Neural cell (in vitro differentiated cells): ENCODE measurements around the gene HIVEP2. TPM values are rescaled to one million over a fixed set of nuclear protein-coding genes. Genes with fewer than 3 reads are reported as not detected.

Experiments used
- H2AFZ ChIP-seq: fragments of 200-600, 300-800 bp; sonication (generic), shearing (Covaris generic); 2 replicates; pipeline ENCODE4 v1.6.0; 2014; ENCODE audit warnings: low read depth, mild to moderate bottlenecking, antibody characterized with exemption, low read length, moderate library complexity
- H3F3A ChIP-seq: fragments of 200-600 bp; shearing (Covaris generic); 2 replicates; pipeline ENCODE4 v1.6.1; 2016; ENCODE audit warnings: mild to moderate bottlenecking, moderate library complexity, mixed read lengths, antibody characterized with exemption, low read length; ENCODE audit not compliant: insufficient read depth, poor library complexity, severe bottlenecking
- H3K27ac ChIP-seq: fragments of 200-600, 300-800 bp; sonication (generic), shearing (Covaris generic); 2 replicates; pipeline ENCODE4 v1.5.1; 2014; ENCODE audit warnings: mild to moderate bottlenecking, low read length, moderate library complexity
- H3K27me3 ChIP-seq: fragments of 300-800, 200-600 bp; sonication (generic), shearing (Covaris generic); 2 replicates; pipeline ENCODE4 v1.6.0; 2014; ENCODE audit warnings: mild to moderate bottlenecking, low read depth, low read length, moderate library complexity; ENCODE audit not compliant: insufficient read depth
- H3K36me3 ChIP-seq: fragments of 300-800, 200-600 bp; sonication (generic), shearing (Covaris generic); 2 replicates; pipeline ENCODE4 v1.5.1; 2014; ENCODE audit warnings: mild to moderate bottlenecking, antibody characterized with exemption, low read length, moderate library complexity; ENCODE audit not compliant: insufficient read depth
- H3K4me2 ChIP-seq: fragments of 300-800, 200-600 bp; sonication (generic), shearing (Covaris generic); 2 replicates; pipeline ENCODE4 v1.6.0; 2014; ENCODE audit warnings: mild to moderate bottlenecking, low read length
- H3K4me3 ChIP-seq: fragments of 300-800, 200-600 bp; sonication (generic), shearing (Covaris generic); 2 replicates; pipeline ENCODE4 v1.5.1; 2014; ENCODE audit warnings: mild to moderate bottlenecking, low read length, moderate library complexity
- H3K79me2 ChIP-seq: fragments of 200-600 bp; shearing (Covaris generic); replicated peaks from 2 replicates; pipeline ENCODE4 v1.6.0; 2014; ENCODE audit warnings: mild to moderate bottlenecking, low read length, moderate library complexity; ENCODE audit not compliant: insufficient read depth
- H3K9ac ChIP-seq: fragments of 300-800, 200-600 bp; sonication (generic), shearing (Covaris generic); 2 replicates; pipeline ENCODE4 v1.6.1; 2016; ENCODE audit warnings: mild to moderate bottlenecking, low read length, mixed read lengths
- H3K9me2 ChIP-seq: fragments of 200-600 bp; shearing (Covaris generic); 2 replicates; pipeline ENCODE4 v1.6.1; 2016; ENCODE audit warnings: mild to moderate bottlenecking, low read length, mixed read lengths; ENCODE audit not compliant: insufficient read depth
- H3K9me3 ChIP-seq: fragments of 200-600, 300-800 bp; sonication (generic), shearing (Covaris generic); 2 replicates; pipeline ENCODE4 v1.6.1; 2016; ENCODE audit warnings: mild to moderate bottlenecking, mixed run types, low read length, moderate library complexity, mixed read lengths
- H4K20me1 ChIP-seq: fragments of 200-600 bp; shearing (Covaris generic); 2 replicates; pipeline ENCODE4 v1.6.1; 2016; ENCODE audit warnings: mild to moderate bottlenecking, mixed run types; ENCODE audit not compliant: insufficient read depth
- CTCF ChIP-seq: fragments of 450-650 bp; IDR thresholded peaks from 2 replicates; pipeline ENCODE4 v1.5.1; 2014; ENCODE audit warnings: antibody characterized with exemption, mild to moderate bottlenecking, moderate library complexity; ENCODE audit not compliant: poor library complexity, severe bottlenecking
- EP300 ChIP-seq: fragments of 450-650 bp; conservative IDR thresholded peaks from 2 replicates; pipeline ENCODE4 v1.6.1; 2014; ENCODE audit warnings: antibody characterized with exemption, mild to moderate bottlenecking, moderate library complexity; ENCODE audit not compliant: poor library complexity, severe bottlenecking
- EZH2 ChIP-seq: fragments of 200-600, 300-800 bp; shearing (Covaris generic), sonication (generic); IDR thresholded peaks from 2 replicates; pipeline ENCODE4 v1.6.1; 2014; ENCODE audit warnings: antibody characterized with exemption, low read length, borderline replicate concordance, mild to moderate bottlenecking; ENCODE audit not compliant: insufficient read depth, poor library complexity, severe bottlenecking
- MXI1 ChIP-seq: fragments of 450-650 bp; conservative IDR thresholded peaks from 2 replicates; pipeline ENCODE4 v1.6.1; 2014; ENCODE audit warnings: antibody characterized with exemption, mild to moderate bottlenecking; ENCODE audit not compliant: poor library complexity, severe bottlenecking
- POLR2AphosphoS5 ChIP-seq: IDR thresholded peaks from 2 replicates; pipeline ENCODE4 v1.6.1; 2012
- RAD21 ChIP-seq: fragments of 450-650 bp; conservative IDR thresholded peaks from 2 replicates; pipeline ENCODE4 v1.6.1; 2014; ENCODE audit warnings: antibody characterized with exemption, mild to moderate bottlenecking, moderate library complexity
- REST ChIP-seq: IDR thresholded peaks from 2 replicates; pipeline ENCODE4 v1.6.1; 2012; ENCODE audit warnings: borderline replicate concordance
- SMC3 ChIP-seq: fragments of 450-650 bp; conservative IDR thresholded peaks from 2 replicates; pipeline ENCODE4 v1.6.1; 2014; ENCODE audit warnings: antibody characterized with exemption, mild to moderate bottlenecking, moderate library complexity; ENCODE audit not compliant: poor library complexity
- TAF1 ChIP-seq: IDR thresholded peaks from 2 replicates; pipeline ENCODE4 v1.6.1; 2012; ENCODE audit warnings: low read depth
- polyA plus RNA-seq: library from polyadenylated mRNA; depleted of rRNA; stranded (reverse); fragments of >200 nt; gene quantifications from 2 replicates; pipeline ENCODE4 v1.2.3, GENCODE V29; 2014

The HIVEP2 gene
- polyA plus RNA-seq, 1 donor from 2014 or later = 6.0 TPM

GRCh38 chr6:142945446-142946180 is 637 bp upstream of the HIVEP2 start:
- no peak for TF ChIP-seq EP300
- TF ChIP-seq CTCF = peak; percentile 6
- TF ChIP-seq POLR2AphosphoS5 = no peak
- peak; percentile 13 for TF ChIP-seq SMC3
- TF ChIP-seq EZH2 = no peak
- TF ChIP-seq TAF1 = peak; percentile 71
- TF ChIP-seq REST = peak; percentile 51
- TF ChIP-seq RAD21 = no peak
- TF ChIP-seq MXI1 = no peak
- Histone ChIP-seq H3K27me3 (peaks cover 5% of the 10 kb centered on the region), H3K4me3 (peak overlapping the region; percentile 89), H3K27ac (peak overlapping the region; percentile 99), H3K9me2 (no peaks in the 10 kb centered on the region), H3K9me3 (no peaks in the 10 kb centered on the region), H3K4me2 (no peak overlapping the region), H3K9ac (peak overlapping the region; percentile 100), H2AFZ (peak overlapping the region; percentile 67), H3K79me2 (peaks cover 25% of the 10 kb centered on the region), H3K36me3 (no peaks in the 10 kb centered on the region), H4K20me1 (no peaks in the 10 kb centered on the region), H3F3A (peaks cover 13% of the 10 kb centered on the region)

GRCh38 chr6:142944124-142945048 is 590 bp downstream of the HIVEP2 start:
- Histone ChIP-seq H3K27me3 (peaks cover 5% of the 10 kb centered on the region), H3F3A (peaks cover 13% of the 10 kb centered on the region), H3K9ac (peak overlapping the region; percentile 100), H3K4me2 (peak overlapping the region; percentile 75), H3K36me3 (no peaks in the 10 kb centered on the region), H4K20me1 (no peaks in the 10 kb centered on the region), H3K9me2 (no peaks in the 10 kb centered on the region), H3K79me2 (peaks cover 35% of the 10 kb centered on the region), H3K4me3 (peak overlapping the region; percentile 89), H2AFZ (peak overlapping the region; percentile 92), H3K27ac (peak overlapping the region; percentile 99), H3K9me3 (no peaks in the 10 kb centered on the region)
- TF ChIP-seq POLR2AphosphoS5 (peak; percentile 94), RAD21 (peak; percentile 53), REST (peak; percentile 83), EZH2 (no peak), TAF1 (peak; percentile 82), EP300 (peak; percentile 89), MXI1 (peak; percentile 70), CTCF (no peak), SMC3 (peak; percentile 53)
